NCI-H1048 (cell line): ENCODE data around the gene LCP1.

ENCODE experiments used
- DNase-seq: peaks from one replicate; lab custom pipeline; 2025; lab: John Stamatoyannopoulos, UW

Gene LCP1

GRCh38 chr13:46101002-46101401 is 81.0 kb downstream of the LCP1 start:
- DNase-seq, result no peak

GRCh38 chr13:46100191-46100815 is 81.7 kb downstream of the LCP1 start:
- no peak for DNase-seq

- no peak for DNase-seq
These were observed 84.3 kb downstream of the LCP1 start for GRCh38 chr13:46097663-46098062.

GRCh38 chr13:46097015-46097414 is 85.0 kb downstream of the LCP1 start:
- no peak for DNase-seq

GRCh38 chr13:46094478-46094877 is 87.5 kb downstream of the LCP1 start:
- no peak for DNase-seq

GRCh38 chr13:46088821-46089562 is 93.0 kb downstream of the LCP1 start:
- no peak for DNase-seq

GRCh38 chr13:46087481-46087880 is 94.5 kb downstream of the LCP1 start:
- DNase-seq, result no peak

GRCh38 chr13:46086985-46087384 is 95.0 kb downstream of the LCP1 start:
- DNase-seq, result no peak

GRCh38 chr13:46086421-46086922 is 95.5 kb downstream of the LCP1 start:
- DNase-seq, result no peak

- no peak for DNase-seq
These were observed 96.2 kb downstream of the LCP1 start for GRCh38 chr13:46085737-46086136.

GRCh38 chr13:46082324-46082723 is 99.7 kb downstream of the LCP1 start:
- no peak for DNase-seq

GRCh38 chr13:46079770-46080169 is 102.2 kb downstream of the LCP1 start:
- no peak for DNase-seq

- DNase-seq, result no peak
These were observed 104.7 kb downstream of the LCP1 start for GRCh38 chr13:46077265-46077664.

GRCh38 chr13:46076827-46077226 is 105.2 kb downstream of the LCP1 start:
- DNase-seq, result no peak
